Measurements from ENCODE around the gene GTPBP6. TPM values are rescaled to one million over a fixed set of nuclear protein-coding genes. Genes with fewer than 3 reads are reported as not detected.

Gene GTPBP6
- polyA plus RNA-seq, 1 of the 3 experiments (the other 2 are of a cell fraction), result 47.3 TPM

DNA sequence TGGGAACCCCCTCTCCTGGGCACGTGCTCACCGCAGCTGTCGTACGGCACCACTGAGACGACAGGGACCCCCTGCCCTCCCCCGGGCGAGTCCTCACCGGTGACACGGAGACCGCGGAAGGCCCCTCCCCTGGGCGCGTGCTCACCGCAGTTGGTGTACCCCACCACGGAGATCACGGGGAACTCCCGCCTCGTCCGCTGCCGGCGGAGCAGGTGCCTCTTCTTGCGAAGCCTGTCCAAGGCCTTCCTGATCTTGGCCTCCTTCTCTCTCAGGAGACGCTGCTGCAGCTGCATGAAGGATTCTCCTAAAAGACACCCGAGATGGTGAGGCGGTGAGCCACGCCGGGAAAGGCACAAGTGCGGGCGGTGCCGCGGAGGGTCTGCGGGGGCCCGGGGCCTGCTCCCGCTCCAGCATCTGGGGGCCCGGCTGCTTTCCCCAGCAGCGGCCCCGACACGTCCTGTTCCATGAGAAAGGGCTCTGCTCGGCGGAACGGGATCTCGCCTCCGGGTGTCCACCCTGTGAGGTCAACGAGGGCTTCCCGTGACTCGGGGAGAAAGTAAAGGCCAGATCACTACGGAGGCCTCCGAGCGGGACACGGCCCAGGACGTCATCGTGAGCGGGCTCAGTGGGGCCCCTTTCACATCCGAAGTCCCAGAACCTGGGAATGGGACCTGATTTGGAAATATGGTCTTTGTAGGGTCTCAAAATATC, 5.8 kb downstream of the GTPBP6 start:
- Histone ChIP-seq H3K4me3 (ENCODE audit: low read depth in 2 of 2, low read length in 1 of 2) (no peak overlapping the region), H4K20me1 (ENCODE audit: insufficient read depth) (0 out of 2 replicates have a peak, but pooled peaks cover 8% of the 10 kb centered on the region), H3K79me2 (ENCODE audit: insufficient read depth) (peaks cover 10% of the 10 kb centered on the region; the same call in 1 of the 2 replicates), H2AFZ (ENCODE audit: low read depth) (no peak overlapping the region), H3F3A (replicated peaks; ENCODE audit: insufficient read depth) (no peaks in the 10 kb centered on the region), H3K4me1 (ENCODE audit: control insufficient read depth in 1 of 2, insufficient read depth in 2 of 2, low read depth in 1 of 2, low read length in 1 of 2) (peaks cover 5 to 6% of the 10 kb centered on the region in 2 experiments; a peak in 2 of 4 replicates), H3K9ac (no peak overlapping the region), H3K27ac (ENCODE audit: low read depth in 2 of 2, low read length in 1 of 2) (no peak overlapping the region), H3K9me2 (no peaks in the 10 kb centered on the region), H3K36me3 (replicated peaks in 1 of 2; ENCODE audit: control insufficient read depth in 1 of 2, insufficient read depth in 2 of 2, low read length in 1 of 2) (peaks cover 4 to 50% of the 10 kb centered on the region in 2 experiments), H3K4me2 (no peak overlapping the region), H3K27me3 (ENCODE audit: insufficient read depth) (no peaks in the 10 kb centered on the region), H3K9me3 (no peaks in the 10 kb centered on the region)
- DNase-seq, result no peak
- ChIA-PET CTCF (no interaction called here), POLR2A (no interaction called here)
- TF ChIP-seq, protein P1, sequence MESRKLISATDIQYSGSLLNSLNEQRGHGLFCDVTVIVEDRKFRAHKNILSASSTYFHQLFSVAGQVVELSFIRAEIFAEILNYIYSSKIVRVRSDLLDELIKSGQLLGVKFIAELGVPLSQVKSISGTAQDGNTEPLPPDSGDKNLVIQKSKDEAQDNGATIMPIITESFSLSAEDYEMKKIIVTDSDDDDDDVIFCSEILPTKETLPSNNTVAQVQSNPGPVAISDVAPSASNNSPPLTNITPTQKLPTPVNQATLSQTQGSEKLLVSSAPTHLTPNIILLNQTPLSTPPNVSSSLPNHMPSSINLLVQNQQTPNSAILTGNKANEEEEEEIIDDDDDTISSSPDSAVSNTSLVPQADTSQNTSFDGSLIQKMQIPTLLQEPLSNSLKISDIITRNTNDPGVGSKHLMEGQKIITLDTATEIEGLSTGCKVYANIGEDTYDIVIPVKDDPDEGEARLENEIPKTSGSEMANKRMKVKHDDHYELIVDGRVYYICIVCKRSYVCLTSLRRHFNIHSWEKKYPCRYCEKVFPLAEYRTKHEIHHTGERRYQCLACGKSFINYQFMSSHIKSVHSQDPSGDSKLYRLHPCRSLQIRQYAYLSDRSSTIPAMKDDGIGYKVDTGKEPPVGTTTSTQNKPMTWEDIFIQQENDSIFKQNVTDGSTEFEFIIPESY (IDR thresholded peaks at IDR 0.05; ENCODE audit: borderline replicate concordance, low read depth), result no peak
- 85% methylated on average over 29 of the region's 54 CpGs for WGBS (ENCODE audit: low lambda C conversion rate)

DNA sequence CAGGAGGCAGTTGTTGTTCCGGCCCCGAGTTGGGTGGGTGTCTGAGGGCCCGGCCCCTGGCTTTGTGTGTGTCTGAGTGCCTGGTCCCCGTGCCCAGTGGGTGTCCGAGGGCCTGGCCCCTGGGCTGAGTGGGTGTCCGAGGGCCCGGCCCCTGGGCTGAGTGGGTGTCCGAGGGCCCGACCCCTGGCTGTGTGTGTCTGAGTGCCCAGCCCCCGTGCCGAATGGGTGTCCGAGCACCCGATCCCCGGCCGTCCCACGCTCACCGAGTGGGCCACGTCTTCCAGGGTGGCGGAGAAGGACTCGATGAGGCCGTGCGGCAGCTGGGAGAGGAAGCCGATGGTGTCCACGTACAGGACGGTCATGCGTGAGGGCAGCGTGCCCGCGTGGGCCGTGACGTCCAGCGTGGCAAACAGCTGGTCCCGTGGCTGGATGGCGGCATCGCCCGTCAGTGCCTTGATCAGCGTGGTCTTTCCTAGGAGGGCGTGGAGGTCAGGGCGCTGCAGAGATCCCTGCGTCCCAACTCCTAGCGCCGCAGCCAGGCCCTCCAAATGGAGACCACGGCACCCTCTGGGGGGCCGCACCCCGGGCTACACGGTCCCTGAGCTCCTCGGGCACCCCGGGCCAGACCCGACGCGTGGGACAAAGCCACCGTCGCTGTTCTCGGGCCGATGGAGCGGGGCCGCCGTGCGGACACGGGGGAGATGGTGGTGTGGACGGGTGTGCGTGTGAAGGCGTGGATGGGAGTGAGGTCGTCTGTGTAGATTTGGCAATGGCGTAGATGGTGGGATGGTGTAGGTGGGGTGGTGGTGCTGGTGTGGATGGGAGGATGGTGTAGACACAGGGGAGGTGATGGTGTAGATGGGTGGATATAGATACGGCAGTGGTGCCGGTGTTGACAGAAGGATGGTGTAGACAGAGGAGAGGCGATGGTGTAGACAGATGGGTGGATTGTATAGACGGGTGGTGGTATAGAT, 7.2 kb downstream of the GTPBP6 start:
- ChIA-PET CTCF (no interaction called here), POLR2A (no interaction called here)
- Histone ChIP-seq H4K20me1 (ENCODE audit: insufficient read depth) (peaks cover 6% of the 10 kb centered on the region; the same call in 1 of the 2 replicates), H3K79me2 (ENCODE audit: insufficient read depth) (0 out of 2 replicates have a peak, but pooled peaks cover 2% of the 10 kb centered on the region), H3K4me2 (no peak overlapping the region), H3K4me1 (ENCODE audit: control insufficient read depth in 1 of 2, insufficient read depth in 2 of 2, low read depth in 1 of 2, low read length in 1 of 2) (no peaks in the 10 kb centered on the region), H3K36me3 (replicated peaks in 1 of 2; ENCODE audit: control insufficient read depth in 1 of 2, insufficient read depth in 2 of 2, low read length in 1 of 2) (peaks cover 10 to 60% of the 10 kb centered on the region in 2 experiments), H3K27ac (ENCODE audit: low read depth in 2 of 2, low read length in 1 of 2) (no peak overlapping the region), H2AFZ (ENCODE audit: low read depth) (no peak overlapping the region), H3F3A (replicated peaks; ENCODE audit: insufficient read depth) (peaks cover 7% of the 10 kb centered on the region), H3K9ac (no peak overlapping the region), H3K4me3 (ENCODE audit: low read depth in 2 of 2, low read length in 1 of 2) (no peak overlapping the region), H3K9me2 (no peaks in the 10 kb centered on the region), H3K27me3 (ENCODE audit: insufficient read depth) (no peaks in the 10 kb centered on the region), H3K9me3 (no peaks in the 10 kb centered on the region)
- no peak for DNase-seq
- WGBS (ENCODE audit: low lambda C conversion rate), result 96% methylated on average over 49 of the region's 69 CpGs
- no peak for TF ChIP-seq RAD21 (IDR thresholded peaks at IDR 0.05; ENCODE audit: low read length)

DNA sequence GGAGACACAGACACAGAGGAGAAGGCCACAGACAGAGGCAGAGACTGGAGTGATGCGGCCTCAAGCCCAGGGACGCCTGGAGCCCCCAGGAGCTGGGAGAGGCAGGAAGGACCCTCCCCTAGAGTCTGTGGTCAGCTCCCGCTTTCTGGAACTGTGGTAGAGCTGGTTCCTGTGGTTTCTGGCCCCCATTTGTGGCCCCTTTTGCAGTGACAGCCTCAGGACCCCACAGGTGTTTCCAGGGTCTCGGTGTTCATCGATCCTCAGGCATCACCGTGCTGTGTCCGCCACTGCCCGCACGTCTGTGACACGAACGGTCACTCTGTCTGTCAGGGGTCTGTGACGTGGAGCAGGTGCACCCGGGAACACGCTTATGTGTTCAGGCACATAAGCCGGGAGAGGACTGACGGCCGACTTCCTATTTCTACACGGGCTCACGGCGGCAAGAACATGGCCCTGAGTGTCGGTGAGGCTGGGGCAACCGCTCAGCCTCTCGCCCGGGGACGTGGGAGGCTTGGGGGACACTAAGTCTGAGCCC, 7.9 kb downstream of the GTPBP6 start:
- DNase-seq, result peak; percentile 17
- Histone ChIP-seq H3K36me3 (replicated peaks in 1 of 2; ENCODE audit: control insufficient read depth in 1 of 2, insufficient read depth in 2 of 2, low read length in 1 of 2) (peaks cover 16 to 65% of the 10 kb centered on the region in 2 experiments), H3K4me2 (no peak overlapping the region), H2AFZ (ENCODE audit: low read depth) (no peak overlapping the region), H4K20me1 (ENCODE audit: insufficient read depth) (peaks cover 13% of the 10 kb centered on the region; the same call in 1 of the 2 replicates), H3F3A (replicated peaks; ENCODE audit: insufficient read depth) (peaks cover 14% of the 10 kb centered on the region), H3K27me3 (ENCODE audit: insufficient read depth) (no peaks in the 10 kb centered on the region), H3K27ac (ENCODE audit: low read depth in 2 of 2, low read length in 1 of 2) (no peak overlapping the region), H3K4me3 (ENCODE audit: low read depth in 2 of 2, low read length in 1 of 2) (no peak overlapping the region), H3K4me1 (ENCODE audit: control insufficient read depth in 1 of 2, insufficient read depth in 2 of 2, low read depth in 1 of 2, low read length in 1 of 2) (no peaks in the 10 kb centered on the region), H3K79me2 (ENCODE audit: insufficient read depth) (no peaks in the 10 kb centered on the region), H3K9me2 (no peaks in the 10 kb centered on the region), H3K9ac (no peak overlapping the region), H3K9me3 (no peaks in the 10 kb centered on the region)
- TF ChIP-seq EP300 (IDR thresholded peaks at IDR 0.05; ENCODE audit: borderline replicate concordance in 1 of 2, low read depth in 1 of 2, low read length in 1 of 2) (no peak), SIN3A (IDR thresholded peaks at IDR 0.05; ENCODE audit: borderline replicate concordance, low read depth, low read length) (no peak), TCF12 (IDR thresholded peaks at IDR 0.05) (no peak), RFX5 (IDR thresholded peaks at IDR 0.05; ENCODE audit: low read length) (no peak), MXI1 (IDR thresholded peaks at IDR 0.05; ENCODE audit: low read depth, low read length) (no peak), TEAD4 (IDR thresholded peaks at IDR 0.05; ENCODE audit: borderline replicate concordance, insufficient read depth) (no peak)
- TF ChIP-seq, protein P2, sequence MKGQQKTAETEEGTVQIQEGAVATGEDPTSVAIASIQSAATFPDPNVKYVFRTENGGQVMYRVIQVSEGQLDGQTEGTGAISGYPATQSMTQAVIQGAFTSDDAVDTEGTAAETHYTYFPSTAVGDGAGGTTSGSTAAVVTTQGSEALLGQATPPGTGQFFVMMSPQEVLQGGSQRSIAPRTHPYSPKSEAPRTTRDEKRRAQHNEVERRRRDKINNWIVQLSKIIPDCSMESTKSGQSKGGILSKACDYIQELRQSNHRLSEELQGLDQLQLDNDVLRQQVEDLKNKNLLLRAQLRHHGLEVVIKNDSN (IDR thresholded peaks at IDR 0.05; ENCODE audit: borderline replicate concordance, low read depth), result no peak
- TF ChIP-seq, protein P3, sequence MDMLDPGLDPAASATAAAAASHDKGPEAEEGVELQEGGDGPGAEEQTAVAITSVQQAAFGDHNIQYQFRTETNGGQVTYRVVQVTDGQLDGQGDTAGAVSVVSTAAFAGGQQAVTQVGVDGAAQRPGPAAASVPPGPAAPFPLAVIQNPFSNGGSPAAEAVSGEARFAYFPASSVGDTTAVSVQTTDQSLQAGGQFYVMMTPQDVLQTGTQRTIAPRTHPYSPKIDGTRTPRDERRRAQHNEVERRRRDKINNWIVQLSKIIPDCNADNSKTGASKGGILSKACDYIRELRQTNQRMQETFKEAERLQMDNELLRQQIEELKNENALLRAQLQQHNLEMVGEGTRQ (IDR thresholded peaks at IDR 0.05; ENCODE audit: borderline replicate concordance, low read depth, low read length), result no peak
- TF ChIP-seq, protein P4, sequence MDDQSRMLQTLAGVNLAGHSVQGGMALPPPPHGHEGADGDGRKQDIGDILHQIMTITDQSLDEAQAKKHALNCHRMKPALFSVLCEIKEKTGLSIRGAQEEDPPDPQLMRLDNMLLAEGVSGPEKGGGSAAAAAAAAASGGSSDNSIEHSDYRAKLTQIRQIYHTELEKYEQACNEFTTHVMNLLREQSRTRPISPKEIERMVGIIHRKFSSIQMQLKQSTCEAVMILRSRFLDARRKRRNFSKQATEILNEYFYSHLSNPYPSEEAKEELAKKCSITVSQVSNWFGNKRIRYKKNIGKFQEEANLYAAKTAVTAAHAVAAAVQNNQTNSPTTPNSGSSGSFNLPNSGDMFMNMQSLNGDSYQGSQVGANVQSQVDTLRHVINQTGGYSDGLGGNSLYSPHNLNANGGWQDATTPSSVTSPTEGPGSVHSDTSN (IDR thresholded peaks at IDR 0.05), result no peak
- 95% methylated on average over 15 of the region's 25 CpGs for WGBS (ENCODE audit: low lambda C conversion rate)
- POLR2A ChIA-PET, result no interaction called here
- CTCF ChIA-PET, result no interaction called here
